GM12874 (cell line): ENCODE results near the gene PDIA5.

Source experiments
- CTCF ChIP-seq: IDR thresholded peaks from 2 replicates; pipeline ENCODE4 v1.5.1; 2011; ENCODE audit warnings: low read depth, mild to moderate bottlenecking, control low read depth, low read length, moderate library complexity; ENCODE audit not compliant: insufficient read depth

PDIA5 gene

GRCh38 chr3:123201557-123202427 is 135.0 kb downstream of the PDIA5 start, which contains the start of gene SEC22A:
Gene SEC22A, plus strand, starts transcription at chr3:123201943. Its CDS starts 7,275 bp downstream, at chr3:123209218.
- TF ChIP-seq CTCF, result no peak

- TF ChIP-seq CTCF, result no peak
Measured at GRCh38 chr3:123202451-123202850, 135.6 kb downstream of the PDIA5 start.
